ENCODE measurements around the gene FAM9C. TPM values are rescaled to one million over a fixed set of nuclear protein-coding genes. Genes with fewer than 3 reads are reported as not detected.
A peak's percentile ranks its signal among the peaks of the same experiment; 100 is the strongest.

FAM9C gene
- total RNA-seq, 1 experiment from 2014 or later: not detected

- no peaks in the 10 kb centered on the region for H3K36me3 ChIP-seq (ENCODE audit: low read depth)
- CTCF ChIA-PET: interaction anchor here (0.5 kb wide), 1 partner anchor 56 kb away, joined by 5 read pairs; no protein-coding TSS in a partner anchor
- peak overlapping the region; percentile 99 for H3K27ac ChIP-seq
- H3K4me2 ChIP-seq: peak overlapping the region; percentile 76
- BruUV-seq (replicated peaks): TSS peak; percentile 86
- no peak overlapping the region; the same call in 1 of the 2 replicates for H2AFZ ChIP-seq
- POLR2A ChIA-PET (ENCODE audit: unreplicated experiment): no interaction called here
- TF ChIP-seq EZH2 (IDR thresholded peaks at IDR 0.05; ENCODE audit: low read depth): no peak
- peaks cover 56% of the 10 kb centered on the region for H3K4me1 ChIP-seq (replicated peaks; ENCODE audit: insufficient read depth)
- H3K9me3 ChIP-seq (ENCODE audit: insufficient read depth, low read depth): no peaks in the 10 kb centered on the region
- intact Hi-C loops (cut with micrococcal nuclease; ENCODE audit: unreplicated experiment): loop anchor here (1.0 to 2.0 kb wide), 12 partner anchors 20 to 459 kb away; no protein-coding TSS in a partner anchor
- no peaks in the 10 kb centered on the region for H4K20me1 ChIP-seq (ENCODE audit: insufficient read depth)
- peak; percentile 74 to 95 for DNase-seq
- H3K4me3 ChIP-seq: peak overlapping the region; percentile 37; the same call in 1 of the 2 replicates
- no peaks in the 10 kb centered on the region for H3K9me2 ChIP-seq (ENCODE audit: insufficient read depth)
- H3K27me3 ChIP-seq (ENCODE audit: insufficient read depth, low read depth): no peaks in the 10 kb centered on the region
- peaks cover 46% of the 10 kb centered on the region for H3F3A ChIP-seq (ENCODE audit: insufficient read depth, low read depth)
- no peaks in the 10 kb centered on the region for H3K79me2 ChIP-seq (ENCODE audit: low read depth)
These were observed 15.4 kb downstream of the FAM9C start for GRCh38 chrX:13028871-13029636.

GRCh38 chrX:13026877-13027652 lies 17.4 kb downstream of the FAM9C start:
- H3F3A ChIP-seq (ENCODE audit: insufficient read depth, low read depth): peaks cover 46% of the 10 kb centered on the region
- BruUV-seq (replicated peaks): no TSS peak
- H3K4me3 ChIP-seq: no peak overlapping the region
- H3K9me2 ChIP-seq (ENCODE audit: insufficient read depth): no peaks in the 10 kb centered on the region
- intact Hi-C loops (cut with micrococcal nuclease; ENCODE audit: unreplicated experiment): no loop called here
- H3K27me3 ChIP-seq (ENCODE audit: insufficient read depth, low read depth): no peaks in the 10 kb centered on the region
- no peak for TF ChIP-seq EZH2 (IDR thresholded peaks at IDR 0.05; ENCODE audit: low read depth)
- no peak for TF ChIP-seq CTCF (conservative IDR thresholded peaks at IDR 0.05)
- no peaks in the 10 kb centered on the region for H3K36me3 ChIP-seq (ENCODE audit: low read depth)
- peaks cover 56% of the 10 kb centered on the region for H3K4me1 ChIP-seq (replicated peaks; ENCODE audit: insufficient read depth)
- ChIA-PET CTCF (no interaction called here), POLR2A (ENCODE audit: unreplicated experiment) (no interaction called here)
- no peaks in the 10 kb centered on the region for H3K79me2 ChIP-seq (ENCODE audit: low read depth)
- DNase-seq: no peak
- H3K4me2 ChIP-seq: peak overlapping the region; percentile 76
- peak overlapping the region; percentile 99 for H3K27ac ChIP-seq
- no peaks in the 10 kb centered on the region for H4K20me1 ChIP-seq (ENCODE audit: insufficient read depth)
- no peaks in the 10 kb centered on the region for H3K9me3 ChIP-seq (ENCODE audit: insufficient read depth, low read depth)
- no peak overlapping the region for H2AFZ ChIP-seq

GRCh38 chrX:13024986-13025385 lies 19.4 kb downstream of the FAM9C start:
- no peak overlapping the region for H2AFZ ChIP-seq
- no peaks in the 10 kb centered on the region for H3K36me3 ChIP-seq (ENCODE audit: low read depth)
- H3K27me3 ChIP-seq (ENCODE audit: insufficient read depth, low read depth): no peaks in the 10 kb centered on the region
- BruUV-seq (replicated peaks): no TSS peak
- no peak overlapping the region for H3K4me3 ChIP-seq
- no peak overlapping the region for H3K27ac ChIP-seq
- H3K4me1 ChIP-seq (replicated peaks; ENCODE audit: insufficient read depth): peaks cover 53% of the 10 kb centered on the region
- H3K9me3 ChIP-seq (ENCODE audit: insufficient read depth, low read depth): no peaks in the 10 kb centered on the region
- intact Hi-C loops (cut with micrococcal nuclease; ENCODE audit: unreplicated experiment): no loop called here
- no peaks in the 10 kb centered on the region for H3K9me2 ChIP-seq (ENCODE audit: insufficient read depth)
- H3F3A ChIP-seq (ENCODE audit: insufficient read depth, low read depth): peaks cover 27% of the 10 kb centered on the region
- DNase-seq: no peak
- POLR2A ChIA-PET (ENCODE audit: unreplicated experiment): no interaction called here
- no peak overlapping the region for H3K4me2 ChIP-seq
- TF ChIP-seq CTCF (conservative IDR thresholded peaks at IDR 0.05) (no peak), EZH2 (IDR thresholded peaks at IDR 0.05; ENCODE audit: low read depth) (no peak)
- no peaks in the 10 kb centered on the region for H4K20me1 ChIP-seq (ENCODE audit: insufficient read depth)
- CTCF ChIA-PET: no interaction called here
- no peaks in the 10 kb centered on the region for H3K79me2 ChIP-seq (ENCODE audit: low read depth)
